NB4 (cell line): ENCODE data around the gene CEBPE.

Source experiments
- CTCF ChIP-seq: IDR thresholded peaks from one replicate; pipeline ENCODE4 v1.5.1; 2012; ENCODE audit warnings: low read depth, low read length
- MYC ChIP-seq: IDR thresholded peaks from 2 replicates; pipeline ENCODE4 v1.6.1; 2011; ENCODE audit warnings: low read depth, low read length
- POLR2A ChIP-seq: IDR thresholded peaks from 2 replicates; pipeline ENCODE4 v1.6.1; 2011; ENCODE audit warnings: mild to moderate bottlenecking; ENCODE audit not compliant: insufficient read length; ENCODE audit errors: extremely low read depth
- TF ChIP-seq, protein P1 (sequence below): IDR thresholded peaks from 2 replicates; pipeline ENCODE4 v1.6.1; 2011; ENCODE audit warnings: low read depth, low read length

GRCh38 chr14:23137192-23137812 lies 18.2 kb upstream of the CEBPE start:
- no peak for TF ChIP-seq CTCF
- TF ChIP-seq, protein P1, sequence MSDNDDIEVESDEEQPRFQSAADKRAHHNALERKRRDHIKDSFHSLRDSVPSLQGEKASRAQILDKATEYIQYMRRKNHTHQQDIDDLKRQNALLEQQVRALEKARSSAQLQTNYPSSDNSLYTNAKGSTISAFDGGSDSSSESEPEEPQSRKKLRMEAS, result no peak
- TF ChIP-seq POLR2A, result no peak
- TF ChIP-seq MYC, result no peak
